ENCODE results near the gene CDH8. TPM values are rescaled to one million over a fixed set of nuclear protein-coding genes. Genes with fewer than 3 reads are reported as not detected.

CDH8 gene
- total and polyA plus RNA-seq, 12 donors: 0.03 to 9.2 (median 0.40) TPM; not detected in 8

DNA sequence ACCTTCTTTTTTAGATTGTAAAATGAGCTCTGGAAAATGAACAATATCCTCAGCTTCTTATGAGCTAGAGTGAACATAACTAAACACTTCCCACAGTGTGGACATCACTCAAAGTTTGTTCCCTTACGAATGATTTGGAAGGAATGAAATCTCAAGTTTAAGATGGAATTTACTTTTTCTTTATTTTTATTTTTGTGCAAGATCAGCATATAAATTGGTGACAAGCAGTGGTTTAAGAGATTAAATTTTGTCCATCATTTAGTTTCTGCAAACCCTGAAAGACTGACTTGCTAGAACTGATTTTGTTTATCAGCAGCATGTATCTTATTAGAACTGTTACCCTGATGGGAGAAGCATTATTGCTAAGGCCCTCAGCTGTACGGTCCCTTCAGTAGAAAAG lies 420.1 kb downstream of the CDH8 start:
- no peaks in the 10 kb centered on the region for H3K27me3 ChIP-seq
- no peak overlapping the region for H3K27ac ChIP-seq
- no peaks in the 10 kb centered on the region for H3K9me3 ChIP-seq (replicated peaks in 1 of 3)
- no peak for DNase-seq
- no peaks in the 10 kb centered on the region for H3K36me3 ChIP-seq (replicated peaks in 1 of 2)
- TF ChIP-seq CTCF (IDR thresholded peaks at IDR 0.05) (no peak), POLR2A (IDR thresholded peaks at IDR 0.05) (no peak)
- H3K4me3 ChIP-seq: no peak overlapping the region
- no peaks in the 10 kb centered on the region for H3K4me1 ChIP-seq (replicated peaks in 1 of 2)
- WGBS, 4 donors: 74 to 83% (median 80%) methylated on average over 2 of the region's 2 CpGs
- intact Hi-C loops (cut with DNase I): no loop called here

DNA sequence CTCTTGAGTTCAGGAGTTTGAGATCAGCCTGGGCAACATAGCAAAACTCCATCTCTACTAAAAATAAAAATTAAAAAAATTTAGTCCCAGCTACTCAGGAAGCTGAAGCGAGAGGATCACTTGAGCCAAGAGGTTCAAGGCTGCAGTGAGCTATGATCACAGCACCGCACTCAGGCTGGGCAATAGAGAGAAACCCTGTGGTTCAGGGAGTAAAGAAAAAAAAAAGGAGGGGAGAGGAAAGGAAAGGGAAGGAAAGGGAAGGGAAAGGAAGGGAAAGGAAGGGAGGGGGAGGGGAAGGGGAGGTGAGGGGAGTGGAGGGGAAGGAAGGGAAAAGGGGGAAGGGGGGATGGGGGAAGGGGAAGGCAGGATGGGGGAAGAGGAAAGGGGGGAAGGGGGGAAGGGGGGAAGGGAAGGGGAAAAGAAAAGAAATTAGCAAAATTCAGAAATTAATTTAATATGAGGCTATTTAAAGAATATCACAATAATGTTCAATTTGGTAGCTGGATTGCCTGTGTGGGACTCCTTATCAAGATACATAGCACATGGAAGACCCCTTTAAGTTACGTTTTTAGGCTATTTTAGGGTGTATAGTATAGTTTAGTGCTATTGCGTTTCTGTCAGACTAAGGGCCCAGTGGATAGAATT lies 424.3 kb downstream of the CDH8 start:
- H3K4me3 ChIP-seq: no peak overlapping the region
- intact Hi-C loops (cut with DNase I): no loop called here
- H3K36me3 ChIP-seq (replicated peaks in 1 of 2): no peaks in the 10 kb centered on the region
- 60 to 71% (median 66%) methylated on average over 4 of the region's 4 CpGs for WGBS, 4 donors
- TF ChIP-seq CTCF (IDR thresholded peaks at IDR 0.05) (no peak), POLR2A (IDR thresholded peaks at IDR 0.05) (no peak)
- H3K4me1 ChIP-seq (replicated peaks in 1 of 2): no peaks in the 10 kb centered on the region
- no peak overlapping the region for H3K27ac ChIP-seq
- DNase-seq: no peak
- no peaks in the 10 kb centered on the region for H3K27me3 ChIP-seq
- H3K9me3 ChIP-seq (replicated peaks in 1 of 3): no peaks in the 10 kb centered on the region

DNA sequence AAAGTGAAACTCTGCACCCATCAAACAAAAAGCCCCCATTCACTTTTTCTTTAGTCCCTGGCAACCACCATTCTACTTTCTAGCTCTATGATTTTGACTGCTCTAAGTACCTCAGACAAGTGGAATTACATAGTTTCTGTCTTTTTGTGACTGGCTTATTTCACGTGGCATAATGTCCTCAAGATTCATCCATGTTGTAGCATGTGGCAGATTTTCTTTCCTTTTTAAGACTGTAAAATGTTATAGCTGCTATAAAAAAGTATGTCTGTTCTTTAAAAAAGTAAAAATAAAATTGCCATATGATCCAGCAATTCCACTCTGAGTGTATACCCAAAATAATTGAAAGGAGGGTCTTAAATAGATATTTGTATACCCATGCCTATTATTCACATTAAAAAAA lies 429.7 kb downstream of the CDH8 start:
- intact Hi-C loops (cut with DNase I): no loop called here
- Histone ChIP-seq H3K36me3 (replicated peaks in 1 of 2) (no peaks in the 10 kb centered on the region), H3K9me3 (replicated peaks in 1 of 3) (no peaks in the 10 kb centered on the region), H3K4me1 (replicated peaks in 1 of 2) (no peaks in the 10 kb centered on the region), H3K4me3 (no peak overlapping the region), H3K27me3 (no peaks in the 10 kb centered on the region), H3K27ac (no peak overlapping the region)
- DNase-seq: no peak
- WGBS, 4 donors: 67 to 75% (median 68%) methylated on average over 1 of the region's 1 CpG
- TF ChIP-seq POLR2A (IDR thresholded peaks at IDR 0.05) (no peak), CTCF (IDR thresholded peaks at IDR 0.05) (no peak)
